H1 (cell line): Measurements from ENCODE around the gene LILRB1. TPM values are rescaled to one million over a fixed set of nuclear protein-coding genes. Genes with fewer than 3 reads are reported as not detected.

Experiments used
- BCL11A ChIP-seq, 2 experiments: IDR thresholded peaks; one replicate each; pipeline ENCODE4 v1.6.1; 2011; ENCODE audit warnings: low read depth in 2 of 2, low read length in 2 of 2, mild to moderate bottlenecking in 2 of 2
- CHD1 ChIP-seq: IDR thresholded peaks from 2 replicates; pipeline ENCODE4 v1.6.1; 2012; ENCODE audit warnings: low read depth, low read length, improper control_type of control experiment
- CHD2 ChIP-seq: IDR thresholded peaks from 2 replicates; pipeline ENCODE4 v1.6.1; 2012; ENCODE audit warnings: low read length, improper control_type of control experiment
- CTBP2 ChIP-seq: IDR thresholded peaks from 2 replicates; pipeline ENCODE4 v1.7.0; 2011; ENCODE audit warnings: borderline replicate concordance, mild to moderate bottlenecking, moderate library complexity, mixed read lengths, low read length; ENCODE audit not compliant: insufficient read depth, insufficient read length
- GABPA ChIP-seq: IDR thresholded peaks from 2 replicates; pipeline ENCODE4 v1.6.1; 2011; ENCODE audit warnings: mild to moderate bottlenecking, low read length, moderate library complexity, borderline replicate concordance; ENCODE audit not compliant: insufficient read depth
- HDAC2 ChIP-seq, 2 experiments: fragments of 300-600 bp in 1 of 2; sonication (generic) in 1 of 2; IDR thresholded peaks; 2 replicates each; pipeline ENCODE4 v1.6.1; 2011 to 2012; ENCODE audit warnings: low read depth in 2 of 2, low read length in 2 of 2, mild to moderate bottlenecking in 2 of 2, moderate library complexity in 2 of 2, borderline replicate concordance in 1 of 2, inconsistent platforms in 1 of 2
- KDM4A ChIP-seq: IDR thresholded peaks from one replicate; pipeline ENCODE4 v1.7.1; 2012; ENCODE audit warnings: low read depth, mild to moderate bottlenecking, moderate library complexity, low read length, inconsistent platforms; ENCODE audit not compliant: severe bottlenecking
- POU5F1 ChIP-seq: IDR thresholded peaks from 2 replicates; pipeline ENCODE4 v1.6.1; 2011; ENCODE audit warnings: low read depth, mild to moderate bottlenecking, low read length, moderate library complexity
- TBP ChIP-seq: IDR thresholded peaks from 2 replicates; pipeline ENCODE4 v1.6.1; 2011; ENCODE audit warnings: low read depth, low read length, improper control_type of control experiment
- YY1 ChIP-seq: IDR thresholded peaks from 2 replicates; pipeline ENCODE4 v1.6.1; 2011; ENCODE audit warnings: low read depth, mild to moderate bottlenecking, low read length
- polyA plus RNA-seq, 7 experiments: library from polyadenylated mRNA; depleted of rRNA in 3 of 7; stranded (reverse) in 5 of 7; unstranded in 2 of 7; fragments of >200 nt in 5 of 7; fragments of 200-250 nt in 2 of 7; gene quantifications; 1 replicate in 5 of 7; 2 replicates in 1 of 7; 4 replicates in 1 of 7; pipeline versions ENCODE4 v1.2.1 to v1.2.3, GENCODE V29; 2011 to 2013; ENCODE audit warnings: missing spikeins in 2 of 7, mixed read lengths in 2 of 7
- total RNA-seq: library from RNA; stranded (reverse); fragmentation: NEBNext Ultra II Directional; extraction: Animal tissue kit (Norgen Biotek cat#: 25700); gene quantifications from 2 replicates; pipeline ENCODE4 v1.2.1, GENCODE V29; 2021
- TF ChIP-seq, protein P1 (sequence below): fragments of 300-600 bp; sonication (generic); IDR thresholded peaks from 2 replicates; pipeline ENCODE4 v1.7.1; 2012; ENCODE audit warnings: low read length, moderate library complexity, mild to moderate bottlenecking, inconsistent platforms; ENCODE audit not compliant: insufficient replicate concordance
- TF ChIP-seq, protein P2 (sequence below): IDR thresholded peaks from 2 replicates; pipeline ENCODE4 v1.6.1; 2012; ENCODE audit warnings: inconsistent platforms

The LILRB1 gene
- total and polyA plus RNA-seq, 2 of the 8 experiments (the other 6 are each of a cell fraction or from before 2014, with no cell fraction given) = not detected

DNA sequence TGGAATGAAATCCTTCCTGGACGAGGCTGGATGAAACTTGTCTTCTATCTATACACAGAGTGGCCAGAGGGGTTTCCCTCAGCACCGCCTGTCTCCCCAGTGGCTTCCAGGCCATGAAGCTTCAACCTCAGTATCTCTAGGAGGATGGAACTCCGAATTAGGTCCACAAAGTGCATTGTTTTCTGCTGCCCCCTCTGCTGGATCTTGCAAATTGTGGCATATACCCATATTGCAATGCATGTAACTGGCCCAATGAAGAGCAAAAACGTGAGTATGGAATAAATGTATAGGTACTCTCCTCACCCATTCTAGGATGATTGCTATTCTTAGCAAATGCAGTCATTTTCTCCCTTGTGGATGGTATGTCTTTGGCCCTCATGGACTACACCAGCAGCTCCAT lies 17.8 kb downstream of the LILRB1 start (continued):
- TF ChIP-seq, protein P1, sequence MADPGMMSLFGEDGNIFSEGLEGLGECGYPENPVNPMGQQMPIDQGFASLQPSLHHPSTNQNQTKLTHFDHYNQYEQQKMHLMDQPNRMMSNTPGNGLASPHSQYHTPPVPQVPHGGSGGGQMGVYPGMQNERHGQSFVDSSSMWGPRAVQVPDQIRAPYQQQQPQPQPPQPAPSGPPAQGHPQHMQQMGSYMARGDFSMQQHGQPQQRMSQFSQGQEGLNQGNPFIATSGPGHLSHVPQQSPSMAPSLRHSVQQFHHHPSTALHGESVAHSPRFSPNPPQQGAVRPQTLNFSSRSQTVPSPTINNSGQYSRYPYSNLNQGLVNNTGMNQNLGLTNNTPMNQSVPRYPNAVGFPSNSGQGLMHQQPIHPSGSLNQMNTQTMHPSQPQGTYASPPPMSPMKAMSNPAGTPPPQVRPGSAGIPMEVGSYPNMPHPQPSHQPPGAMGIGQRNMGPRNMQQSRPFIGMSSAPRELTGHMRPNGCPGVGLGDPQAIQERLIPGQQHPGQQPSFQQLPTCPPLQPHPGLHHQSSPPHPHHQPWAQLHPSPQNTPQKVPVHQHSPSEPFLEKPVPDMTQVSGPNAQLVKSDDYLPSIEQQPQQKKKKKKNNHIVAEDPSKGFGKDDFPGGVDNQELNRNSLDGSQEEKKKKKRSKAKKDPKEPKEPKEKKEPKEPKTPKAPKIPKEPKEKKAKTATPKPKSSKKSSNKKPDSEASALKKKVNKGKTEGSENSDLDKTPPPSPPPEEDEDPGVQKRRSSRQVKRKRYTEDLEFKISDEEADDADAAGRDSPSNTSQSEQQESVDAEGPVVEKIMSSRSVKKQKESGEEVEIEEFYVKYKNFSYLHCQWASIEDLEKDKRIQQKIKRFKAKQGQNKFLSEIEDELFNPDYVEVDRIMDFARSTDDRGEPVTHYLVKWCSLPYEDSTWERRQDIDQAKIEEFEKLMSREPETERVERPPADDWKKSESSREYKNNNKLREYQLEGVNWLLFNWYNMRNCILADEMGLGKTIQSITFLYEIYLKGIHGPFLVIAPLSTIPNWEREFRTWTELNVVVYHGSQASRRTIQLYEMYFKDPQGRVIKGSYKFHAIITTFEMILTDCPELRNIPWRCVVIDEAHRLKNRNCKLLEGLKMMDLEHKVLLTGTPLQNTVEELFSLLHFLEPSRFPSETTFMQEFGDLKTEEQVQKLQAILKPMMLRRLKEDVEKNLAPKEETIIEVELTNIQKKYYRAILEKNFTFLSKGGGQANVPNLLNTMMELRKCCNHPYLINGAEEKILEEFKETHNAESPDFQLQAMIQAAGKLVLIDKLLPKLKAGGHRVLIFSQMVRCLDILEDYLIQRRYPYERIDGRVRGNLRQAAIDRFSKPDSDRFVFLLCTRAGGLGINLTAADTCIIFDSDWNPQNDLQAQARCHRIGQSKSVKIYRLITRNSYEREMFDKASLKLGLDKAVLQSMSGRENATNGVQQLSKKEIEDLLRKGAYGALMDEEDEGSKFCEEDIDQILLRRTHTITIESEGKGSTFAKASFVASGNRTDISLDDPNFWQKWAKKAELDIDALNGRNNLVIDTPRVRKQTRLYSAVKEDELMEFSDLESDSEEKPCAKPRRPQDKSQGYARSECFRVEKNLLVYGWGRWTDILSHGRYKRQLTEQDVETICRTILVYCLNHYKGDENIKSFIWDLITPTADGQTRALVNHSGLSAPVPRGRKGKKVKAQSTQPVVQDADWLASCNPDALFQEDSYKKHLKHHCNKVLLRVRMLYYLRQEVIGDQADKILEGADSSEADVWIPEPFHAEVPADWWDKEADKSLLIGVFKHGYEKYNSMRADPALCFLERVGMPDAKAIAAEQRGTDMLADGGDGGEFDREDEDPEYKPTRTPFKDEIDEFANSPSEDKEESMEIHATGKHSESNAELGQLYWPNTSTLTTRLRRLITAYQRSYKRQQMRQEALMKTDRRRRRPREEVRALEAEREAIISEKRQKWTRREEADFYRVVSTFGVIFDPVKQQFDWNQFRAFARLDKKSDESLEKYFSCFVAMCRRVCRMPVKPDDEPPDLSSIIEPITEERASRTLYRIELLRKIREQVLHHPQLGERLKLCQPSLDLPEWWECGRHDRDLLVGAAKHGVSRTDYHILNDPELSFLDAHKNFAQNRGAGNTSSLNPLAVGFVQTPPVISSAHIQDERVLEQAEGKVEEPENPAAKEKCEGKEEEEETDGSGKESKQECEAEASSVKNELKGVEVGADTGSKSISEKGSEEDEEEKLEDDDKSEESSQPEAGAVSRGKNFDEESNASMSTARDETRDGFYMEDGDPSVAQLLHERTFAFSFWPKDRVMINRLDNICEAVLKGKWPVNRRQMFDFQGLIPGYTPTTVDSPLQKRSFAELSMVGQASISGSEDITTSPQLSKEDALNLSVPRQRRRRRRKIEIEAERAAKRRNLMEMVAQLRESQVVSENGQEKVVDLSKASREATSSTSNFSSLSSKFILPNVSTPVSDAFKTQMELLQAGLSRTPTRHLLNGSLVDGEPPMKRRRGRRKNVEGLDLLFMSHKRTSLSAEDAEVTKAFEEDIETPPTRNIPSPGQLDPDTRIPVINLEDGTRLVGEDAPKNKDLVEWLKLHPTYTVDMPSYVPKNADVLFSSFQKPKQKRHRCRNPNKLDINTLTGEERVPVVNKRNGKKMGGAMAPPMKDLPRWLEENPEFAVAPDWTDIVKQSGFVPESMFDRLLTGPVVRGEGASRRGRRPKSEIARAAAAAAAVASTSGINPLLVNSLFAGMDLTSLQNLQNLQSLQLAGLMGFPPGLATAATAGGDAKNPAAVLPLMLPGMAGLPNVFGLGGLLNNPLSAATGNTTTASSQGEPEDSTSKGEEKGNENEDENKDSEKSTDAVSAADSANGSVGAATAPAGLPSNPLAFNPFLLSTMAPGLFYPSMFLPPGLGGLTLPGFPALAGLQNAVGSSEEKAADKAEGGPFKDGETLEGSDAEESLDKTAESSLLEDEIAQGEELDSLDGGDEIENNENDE = no peak
- no peak for TF ChIP-seq YY1
- TF ChIP-seq POU5F1 = no peak
- no peak for TF ChIP-seq BCL11A (IDR thresholded peaks at IDR 0.05; ENCODE audit: low read depth in 2 of 2, low read length in 2 of 2)
- TF ChIP-seq HDAC2 (IDR thresholded peaks at IDR 0.05; ENCODE audit: borderline replicate concordance in 1 of 2, low read depth in 2 of 2, low read length in 2 of 2) = no peak
- no peak for TF ChIP-seq CHD2
- TF ChIP-seq CTBP2 = no peak
- no peak for TF ChIP-seq KDM4A
- no peak for TF ChIP-seq TBP
- TF ChIP-seq, protein P2, sequence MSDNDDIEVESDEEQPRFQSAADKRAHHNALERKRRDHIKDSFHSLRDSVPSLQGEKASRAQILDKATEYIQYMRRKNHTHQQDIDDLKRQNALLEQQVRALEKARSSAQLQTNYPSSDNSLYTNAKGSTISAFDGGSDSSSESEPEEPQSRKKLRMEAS = no peak
- no peak for TF ChIP-seq CHD1
- TF ChIP-seq GABPA = no peak
